ENCODE measurements around the gene VAPB.

DNA sequence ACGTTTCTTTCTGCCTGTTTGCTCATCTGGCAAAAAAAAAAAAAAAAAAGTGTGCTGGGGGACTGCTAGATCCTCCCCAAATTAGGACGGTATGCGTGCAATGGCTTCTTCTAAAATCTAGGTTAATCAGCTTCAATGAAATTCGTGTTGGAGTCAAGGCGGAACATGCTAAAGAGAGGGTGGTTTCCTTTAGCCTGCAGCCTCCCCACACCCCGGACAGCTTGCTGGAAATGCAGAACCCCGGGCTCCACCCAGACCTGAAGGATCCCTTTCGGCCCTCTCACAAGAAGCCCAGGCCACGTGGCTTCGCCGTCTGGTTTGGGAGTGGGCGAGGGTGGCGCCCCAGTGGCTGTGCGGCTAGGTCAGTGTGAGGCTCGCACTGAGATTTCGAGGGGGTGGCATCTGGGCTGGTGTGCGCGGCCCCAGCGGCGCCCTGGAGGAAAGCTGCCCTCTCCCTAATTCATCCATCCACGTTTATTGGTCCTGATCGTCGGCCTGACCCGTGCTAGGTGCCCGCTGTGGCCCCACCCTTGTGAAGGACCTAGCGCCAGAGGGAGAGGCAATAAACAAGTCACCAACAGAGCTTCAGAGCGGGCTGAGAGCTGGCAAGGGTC lies 77.2 kb downstream of the VAPB start:
- TF ChIP-seq, protein P1, sequence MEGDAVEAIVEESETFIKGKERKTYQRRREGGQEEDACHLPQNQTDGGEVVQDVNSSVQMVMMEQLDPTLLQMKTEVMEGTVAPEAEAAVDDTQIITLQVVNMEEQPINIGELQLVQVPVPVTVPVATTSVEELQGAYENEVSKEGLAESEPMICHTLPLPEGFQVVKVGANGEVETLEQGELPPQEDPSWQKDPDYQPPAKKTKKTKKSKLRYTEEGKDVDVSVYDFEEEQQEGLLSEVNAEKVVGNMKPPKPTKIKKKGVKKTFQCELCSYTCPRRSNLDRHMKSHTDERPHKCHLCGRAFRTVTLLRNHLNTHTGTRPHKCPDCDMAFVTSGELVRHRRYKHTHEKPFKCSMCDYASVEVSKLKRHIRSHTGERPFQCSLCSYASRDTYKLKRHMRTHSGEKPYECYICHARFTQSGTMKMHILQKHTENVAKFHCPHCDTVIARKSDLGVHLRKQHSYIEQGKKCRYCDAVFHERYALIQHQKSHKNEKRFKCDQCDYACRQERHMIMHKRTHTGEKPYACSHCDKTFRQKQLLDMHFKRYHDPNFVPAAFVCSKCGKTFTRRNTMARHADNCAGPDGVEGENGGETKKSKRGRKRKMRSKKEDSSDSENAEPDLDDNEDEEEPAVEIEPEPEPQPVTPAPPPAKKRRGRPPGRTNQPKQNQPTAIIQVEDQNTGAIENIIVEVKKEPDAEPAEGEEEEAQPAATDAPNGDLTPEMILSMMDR (IDR thresholded peaks at IDR 0.05): no peak
- TF ChIP-seq POLR2A (IDR thresholded peaks at IDR 0.05): no peak

Measured in Peyer's patch (tissue), 4 donors.